Upper lobe of left lung (tissue), 6 donors: ENCODE results near the gene SND1. TPM values are rescaled to one million over a fixed set of nuclear protein-coding genes. Genes with fewer than 3 reads are reported as not detected.
A peak's percentile ranks its signal among the peaks of the same experiment; 100 is the strongest.

Experiments
- ATAC-seq, 2 donors: fragments of 200-7000 bp; cut with Tn5 transposase; one replicate each; pipeline ENCODE4 v1.9.1; 2022; ENCODE audit warnings: mild to moderate bottlenecking in 2 of 2, moderate library complexity in 2 of 2; ENCODE audit not compliant: low FRiP score in 2 of 2
- DNase-seq, 2 donors: peaks; one replicate each; pipeline ENCODE4 v3.0.0-alpha.2; 2019 to 2020
- H3K27ac ChIP-seq, 4 donors: fragments of 200-600 bp; sonication (generic); one replicate each; pipeline ENCODE4 v1.5.1; 2016 to 2019
- H3K27me3 ChIP-seq, 4 donors: fragments of 200-600 bp; sonication (generic); one replicate each; pipeline ENCODE4 v1.5.1; 2017 to 2019
- H3K36me3 ChIP-seq, 4 donors: fragments of 200-600 bp; sonication (generic); one replicate each; pipeline ENCODE4 v1.5.1; 2016 to 2019
- H3K4me1 ChIP-seq, 4 donors: fragments of 200-600 bp; sonication (generic); one replicate each; pipeline ENCODE4 v1.5.1; 2018 to 2019
- H3K4me3 ChIP-seq, 4 donors: fragments of 200-600 bp; sonication (generic); one replicate each; pipeline ENCODE4 v1.5.1; 2017 to 2019; ENCODE audit warnings: mild to moderate bottlenecking in 2 of 4, moderate library complexity in 1 of 4
- H3K9me3 ChIP-seq, 4 donors: fragments of 200-600 bp; sonication (generic); one replicate each; pipeline ENCODE4 v1.5.1; 2018 to 2019
- CTCF ChIP-seq, 6 experiments: fragments of 450-650 bp in 4 of 6; fragments of 200-600 bp in 2 of 6; sonication (generic) in 2 of 6; IDR thresholded peaks; one replicate each; pipeline ENCODE4 v1.5.1; 2016 to 2019; ENCODE audit warnings: antibody characterized with exemption in 6 of 6
- EP300 ChIP-seq, 4 donors: sonication (generic); formaldehyde crosslinking; IDR thresholded peaks; one replicate each; pipeline ENCODE4 v1.5.1; 2017; ENCODE audit warnings: antibody characterized with exemption in 4 of 4, control low read depth in 2 of 4
- POLR2A ChIP-seq, 4 donors: fragments of 450-650 bp; IDR thresholded peaks; one replicate each; pipeline ENCODE4 v1.5.1; 2016 to 2017; ENCODE audit warnings: antibody characterized with exemption in 4 of 4, mild to moderate bottlenecking in 2 of 4
- POLR2AphosphoS5 ChIP-seq, 2 donors: sonication (generic); formaldehyde crosslinking; IDR thresholded peaks; one replicate each; pipeline ENCODE4 v1.5.1; 2017; ENCODE audit warnings: antibody characterized with exemption in 2 of 2
- WGBS, 2 donors: methylation state at CpG; one replicate each; pipeline ENCODE4 v1.1.5; 2017 to 2018; 5-methylcytosine and 5-hydroxymethylcytosine counted together
- total RNA-seq, 6 donors: library from RNA; depleted of rRNA in 4 of 6; stranded (reverse); fragments of >200 nt in 4 of 6; gene quantifications; one replicate each; pipeline versions ENCODE4 v1.1.0 to v1.2.1, GENCODE V29; 2016 to 2021
- donor health status: DM: no; HTN: no; CAD: no; lungs with moderate emphysema.
- donor health status: DM: no; HTN: yes; CAD: no; lungs with severe emphysema.

SND1 gene
- total RNA-seq, 6 donors from 2014 or later = 107 to 167 (median 121) TPM

DNA sequence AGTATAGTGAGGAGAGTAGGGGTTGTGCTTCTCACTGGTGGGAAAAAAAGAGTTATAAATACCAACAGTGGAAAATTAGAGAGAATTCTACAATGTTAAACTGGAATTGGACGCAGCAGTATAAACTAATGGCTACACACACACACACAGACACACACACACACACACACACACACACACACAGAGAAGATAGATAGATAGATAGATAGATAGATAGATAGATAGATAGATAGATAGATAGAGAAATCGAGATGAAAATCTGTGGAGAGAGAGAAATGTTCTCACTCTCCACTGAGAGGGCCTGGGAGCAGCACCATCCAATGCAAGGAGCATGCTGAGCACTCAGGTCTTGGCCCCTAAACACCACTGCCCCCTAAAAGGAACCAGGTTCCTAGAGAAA lies 479.1 kb downstream of the SND1 start:
- no peak overlapping the region for H3K4me3 ChIP-seq
- DNase-seq (no peak), ATAC-seq (no peak)
- no peak overlapping the region for H3K27ac ChIP-seq
- H3K36me3 ChIP-seq = no peaks in the 10 kb centered on the region
- no peaks in the 10 kb centered on the region for H3K9me3 ChIP-seq
- no peak for TF ChIP-seq POLR2A (IDR thresholded peaks at IDR 0.05)
- TF ChIP-seq CTCF (IDR thresholded peaks at IDR 0.05) = no peak
- no peak for TF ChIP-seq POLR2AphosphoS5 (IDR thresholded peaks at IDR 0.05)
- no peak for TF ChIP-seq EP300 (IDR thresholded peaks at IDR 0.05)
- H3K27me3 ChIP-seq = peaks cover 0 to 5% (median 2%) of the 10 kb centered on the region in 4 donors
- WGBS, 2 donors = 80 to 97% methylated on average over 2 of the region's 2 CpGs
- peaks cover 8 to 20% (median 14%) of the 10 kb centered on the region in 4 donors for H3K4me1 ChIP-seq

- ATAC-seq (no peak), DNase-seq (no peak)
- Histone ChIP-seq H3K36me3 (no peaks in the 10 kb centered on the region), H3K4me1 (peaks cover 11 to 24% (median 17%) of the 10 kb centered on the region in 4 donors), H3K9me3 (no peaks in the 10 kb centered on the region), H3K4me3 (no peak overlapping the region), H3K27ac (no peak overlapping the region), H3K27me3 (peaks cover 0 to 9% (median 3%) of the 10 kb centered on the region in 4 donors)
- 49 to 54% methylated on average over 4 of the region's 4 CpGs for WGBS, 2 donors
- no peak for TF ChIP-seq CTCF (IDR thresholded peaks at IDR 0.05)
- TF ChIP-seq POLR2A (IDR thresholded peaks at IDR 0.05) = no peak
Measured at GRCh38 chr7:128131731-128132130, 479.7 kb downstream of the SND1 start.

DNA sequence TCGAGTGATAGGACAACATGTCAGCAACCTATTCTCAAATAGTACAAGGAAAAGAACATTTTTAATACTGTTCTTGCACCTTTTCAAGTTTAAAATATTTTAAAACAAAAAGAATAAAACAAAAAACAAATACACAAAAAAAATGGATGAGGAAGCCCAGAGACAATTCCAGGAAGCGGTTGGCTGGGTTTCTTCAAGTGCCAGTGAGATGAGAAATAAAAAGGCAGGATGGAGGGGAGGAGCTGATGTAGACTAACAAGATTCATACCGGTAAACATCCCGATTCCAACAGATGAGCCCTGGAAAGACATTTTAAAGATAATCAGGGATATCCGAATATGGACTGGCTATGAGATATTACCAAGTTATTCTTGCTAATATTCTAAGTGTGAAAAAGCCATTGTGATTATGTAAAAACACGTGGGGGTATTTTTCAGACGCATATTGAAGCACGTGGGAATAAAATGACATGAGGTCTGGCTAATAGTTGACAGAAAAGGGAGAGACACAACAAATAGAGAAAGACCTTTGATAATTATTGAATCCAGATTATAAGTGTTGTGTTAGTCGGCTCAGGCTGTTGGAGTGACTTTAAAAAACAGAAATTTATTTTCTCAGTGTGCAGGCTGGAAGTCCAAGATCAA lies 480.6 kb downstream of the SND1 start:
- WGBS, 2 donors = 50 to 61% methylated on average over 9 of the region's 9 CpGs
- DNase-seq (no peak), ATAC-seq (no peak)
- TF ChIP-seq POLR2AphosphoS5 (IDR thresholded peaks at IDR 0.05) = no peak
- TF ChIP-seq CTCF (IDR thresholded peaks at IDR 0.05) = no peak
- TF ChIP-seq POLR2A (IDR thresholded peaks at IDR 0.05) = no peak
- TF ChIP-seq EP300 (IDR thresholded peaks at IDR 0.05) = no peak
- Histone ChIP-seq H3K9me3 (no peaks in the 10 kb centered on the region), H3K4me3 (no peak overlapping the region), H3K4me1 (peaks cover 11 to 24% (median 17%) of the 10 kb centered on the region in 4 donors), H3K36me3 (no peaks in the 10 kb centered on the region), H3K27ac (no peak overlapping the region), H3K27me3 (peaks cover 0 to 12% (median 3%) of the 10 kb centered on the region in 4 donors)

- TF ChIP-seq EP300 (IDR thresholded peaks at IDR 0.05) (no peak), CTCF (IDR thresholded peaks at IDR 0.05) (no peak), POLR2AphosphoS5 (IDR thresholded peaks at IDR 0.05) (no peak), POLR2A (IDR thresholded peaks at IDR 0.05) (no peak)
- H3K4me1 ChIP-seq = peaks cover 11 to 24% (median 17%) of the 10 kb centered on the region in 4 donors
- 13 to 24% methylated on average over 6 of the region's 6 CpGs for WGBS, 2 donors
- DNase-seq (no peak), ATAC-seq (no peak)
- H3K4me3 ChIP-seq = peak overlapping the region in 3 of 4 donors; percentile 42 to 73 (median 61)
- H3K27ac ChIP-seq = no peak overlapping the region
- no peaks in the 10 kb centered on the region for H3K36me3 ChIP-seq
- peaks cover 0 to 12% (median 3%) of the 10 kb centered on the region in 4 donors for H3K27me3 ChIP-seq
- H3K9me3 ChIP-seq = no peaks in the 10 kb centered on the region
Measured at GRCh38 chr7:128135159-128135514, 483.1 kb downstream of the SND1 start.
